Activated T-helper 17 cell treated with anti-CD3 and anti-CD28 coated beads, Interleukin-2, amount 50 U/mL, for 72 hours (primary cell): ENCODE results near the gene LUC7L2. TPM values are rescaled to one million over a fixed set of nuclear protein-coding genes. Genes with fewer than 3 reads are reported as not detected.
"Not testable (repeated sequence)": the region's sequence is repeated elsewhere in the genome, so short reads cannot be mapped to it uniquely, and the experiment has no call there.

Source experiments
- ATAC-seq: fragments of 150-1000 bp; cut with Tn5 transposase; replicated peaks from 2 replicates; pipeline ENCODE4 v1.10.0; 2021; ENCODE audit warnings: mild to moderate bottlenecking, moderate library complexity
- H3K27ac Mint-ChIP-seq: one replicate; pipeline ENCODE4 v1.8.0; 2022; ENCODE audit warnings: mixed read lengths
- H3K27me3 Mint-ChIP-seq: one replicate; pipeline ENCODE4 v1.8.0; 2022; ENCODE audit warnings: mixed read lengths
- H3K36me3 Mint-ChIP-seq: one replicate; pipeline ENCODE4 v1.8.0; 2022; ENCODE audit warnings: low read depth, mild to moderate bottlenecking, mixed read lengths
- H3K4me1 Mint-ChIP-seq: one replicate; pipeline ENCODE4 v1.8.0; 2022; ENCODE audit warnings: mixed read lengths
- H3K4me3 Mint-ChIP-seq: one replicate; pipeline ENCODE4 v1.8.0; 2022; ENCODE audit warnings: mild to moderate bottlenecking, mixed read lengths
- H3K9me3 Mint-ChIP-seq: one replicate; pipeline ENCODE4 v1.8.0; 2022; ENCODE audit warnings: mixed read lengths
- total RNA-seq, 2 donors: library from RNA; stranded (reverse); gene quantifications; one replicate each; pipeline ENCODE4 v1.2.3, GENCODE V29; 2022

Gene LUC7L2
- total RNA-seq, 2 donors from 2014 or later, result 115 to 130 TPM

DNA sequence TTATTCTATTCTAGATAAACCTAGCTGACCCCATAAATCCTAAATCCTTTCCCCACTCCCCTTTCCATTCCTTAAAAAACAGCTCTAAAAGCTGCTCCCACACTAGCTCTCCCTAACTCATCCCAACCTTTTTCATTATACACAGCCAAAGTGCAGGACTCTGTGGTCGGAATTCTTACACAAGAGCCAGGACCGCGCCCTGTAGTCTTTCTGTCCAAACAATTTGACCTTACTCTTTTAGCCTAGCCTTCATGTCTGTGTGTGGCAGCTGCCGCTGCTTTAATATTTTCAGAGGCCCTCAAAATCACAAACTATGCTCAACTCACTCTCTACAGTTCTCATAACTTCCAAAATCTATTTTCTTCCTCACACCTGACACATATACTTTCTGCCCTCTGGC lies 104.8 kb downstream of the LUC7L2 start:
- H3K36me3 Mint-ChIP-seq, H3K4me1 Mint-ChIP-seq, ATAC-seq, H3K9me3 Mint-ChIP-seq, H3K4me3 Mint-ChIP-seq, H3K27ac Mint-ChIP-seq: not testable (repeated sequence)
- peaks cover 15% of the 10 kb centered on the region for H3K27me3 Mint-ChIP-seq

DNA sequence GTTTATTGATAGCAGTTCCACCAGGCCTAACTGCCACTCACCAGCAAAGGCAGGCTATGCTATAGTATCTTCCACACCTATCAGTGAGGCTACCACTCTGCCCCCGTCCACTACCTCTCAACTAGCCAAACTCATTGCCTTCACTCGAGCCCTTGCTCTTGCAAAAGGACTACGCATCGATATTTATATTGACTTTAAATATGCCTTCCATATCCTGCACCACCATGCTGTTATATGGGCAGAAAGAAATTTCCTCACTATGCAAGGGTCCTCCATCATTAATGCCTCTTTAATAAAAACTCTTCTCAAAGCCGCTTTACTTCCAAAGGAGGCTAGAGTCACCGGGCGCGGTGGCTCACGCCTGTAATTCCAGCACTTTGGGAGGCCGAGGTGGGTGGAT lies 105.4 kb downstream of the LUC7L2 start:
- not testable (repeated sequence) for H3K4me3 Mint-ChIP-seq, H3K36me3 Mint-ChIP-seq, H3K4me1 Mint-ChIP-seq, ATAC-seq, H3K27ac Mint-ChIP-seq, H3K9me3 Mint-ChIP-seq
- peaks cover 15% of the 10 kb centered on the region for H3K27me3 Mint-ChIP-seq

- ATAC-seq, result not testable (repeated sequence)
Observed at GRCh38 chr7:139467729-139468128, 108.0 kb downstream of the LUC7L2 start.

GRCh38 chr7:139468281-139468680 lies 108.6 kb downstream of the LUC7L2 start:
- not testable (repeated sequence) for H3K4me3 Mint-ChIP-seq

More at GRCh38 chr7:139467729-139468128, 108.0 kb downstream of the LUC7L2 start:
- H3K36me3 Mint-ChIP-seq, H3K9me3 Mint-ChIP-seq, H3K27ac Mint-ChIP-seq, H3K4me3 Mint-ChIP-seq, H3K4me1 Mint-ChIP-seq, H3K27me3 Mint-ChIP-seq: not testable (repeated sequence)

DNA sequence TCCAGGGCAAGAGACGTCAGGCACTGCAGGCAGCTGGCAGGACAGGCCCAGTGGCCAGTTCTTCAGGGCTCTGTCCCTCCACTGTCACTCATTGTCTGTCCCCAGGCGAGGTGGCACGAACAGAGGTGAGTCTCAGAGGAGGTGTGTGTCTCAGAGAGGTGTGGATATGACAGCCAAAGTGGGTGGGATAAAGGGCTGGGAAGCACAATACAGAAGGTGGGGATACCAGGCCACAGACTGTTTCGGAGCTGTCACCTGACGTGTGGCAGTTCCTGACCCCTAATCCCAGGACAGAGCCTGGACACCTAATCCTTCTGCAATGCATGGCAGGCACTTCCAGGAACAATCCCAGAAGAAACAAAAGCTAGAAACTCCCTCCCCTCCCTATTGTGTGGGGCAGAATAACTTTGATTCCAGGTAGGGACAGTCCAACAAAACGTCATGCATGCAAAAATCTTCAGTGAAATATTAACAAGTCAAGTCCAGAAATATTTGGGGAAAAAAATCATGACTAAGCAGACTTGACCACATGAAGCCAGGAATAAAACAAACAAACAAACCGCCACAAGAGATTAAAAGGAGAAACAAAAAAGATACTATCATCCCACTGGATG lies 112.2 kb downstream of the LUC7L2 start:
- Mint-ChIP-seq H3K9me3 (peaks cover 6% of the 10 kb centered on the region), H3K27me3 (no peaks in the 10 kb centered on the region), H3K4me3 (no peak overlapping the region), H3K36me3 (no peaks in the 10 kb centered on the region), H3K4me1 (no peaks in the 10 kb centered on the region), H3K27ac (no peak overlapping the region)
- ATAC-seq, result no peak

More at GRCh38 chr7:139468281-139468680, 108.6 kb downstream of the LUC7L2 start:
- not testable (repeated sequence) for H3K36me3 Mint-ChIP-seq, H3K4me1 Mint-ChIP-seq, ATAC-seq, H3K9me3 Mint-ChIP-seq, H3K27ac Mint-ChIP-seq, H3K27me3 Mint-ChIP-seq

Other genes starting within 250 kb of the LUC7L2 start
- gene UBN2, start 128.7 kb upstream of the LUC7L2 start, total RNA-seq, result 10 to 100 TPM; 11.8 to 16.2 TPM
- gene FMC1, start 18.6 kb upstream of the LUC7L2 start, total RNA-seq, result 1 to 10 TPM; 3.0 to 6.7 TPM
- not detected for gene KLRG2, start 123.8 kb downstream of the LUC7L2 start, total RNA-seq
- gene CLEC2L, start 163.8 kb downstream of the LUC7L2 start, total RNA-seq, result not detected